GM19463 (cell line): Measurements from ENCODE around the gene DLG4.

Experiments
- ATAC-seq: cut with Tn5 transposase; IDR thresholded peaks from one replicate; pipeline ENCODE4 v1.9.1; 2021; ENCODE audit warnings: mild to moderate bottlenecking, moderate library complexity; ENCODE audit not compliant: unreplicated experiment

Gene DLG4

DNA sequence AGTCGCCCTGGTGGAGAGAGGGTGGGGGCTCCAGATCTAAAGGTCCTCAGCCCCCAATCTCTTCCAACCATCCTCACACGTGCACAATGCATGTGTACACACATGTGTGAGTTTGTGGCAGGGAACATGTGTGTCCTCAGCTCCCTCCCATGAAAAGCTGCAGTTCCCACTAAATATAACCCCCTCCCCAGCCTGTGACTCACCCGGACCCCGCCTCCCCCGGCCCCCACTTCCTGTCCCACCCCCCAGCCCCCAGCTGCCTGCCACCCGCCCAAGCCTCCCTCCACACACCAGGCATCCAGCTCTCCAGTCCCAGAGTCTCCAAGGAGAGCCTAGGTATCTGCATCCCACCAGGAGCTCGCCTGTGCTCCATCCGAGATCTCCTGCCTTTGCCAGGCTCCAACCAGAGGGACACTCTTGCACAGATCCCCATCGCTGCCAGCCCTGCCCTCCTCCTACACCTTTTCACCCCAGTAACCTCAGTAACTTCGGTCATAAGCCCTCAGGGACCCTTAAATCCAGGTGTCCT lies 3.9 kb downstream of the DLG4 start:
- no peak for ATAC-seq

DNA sequence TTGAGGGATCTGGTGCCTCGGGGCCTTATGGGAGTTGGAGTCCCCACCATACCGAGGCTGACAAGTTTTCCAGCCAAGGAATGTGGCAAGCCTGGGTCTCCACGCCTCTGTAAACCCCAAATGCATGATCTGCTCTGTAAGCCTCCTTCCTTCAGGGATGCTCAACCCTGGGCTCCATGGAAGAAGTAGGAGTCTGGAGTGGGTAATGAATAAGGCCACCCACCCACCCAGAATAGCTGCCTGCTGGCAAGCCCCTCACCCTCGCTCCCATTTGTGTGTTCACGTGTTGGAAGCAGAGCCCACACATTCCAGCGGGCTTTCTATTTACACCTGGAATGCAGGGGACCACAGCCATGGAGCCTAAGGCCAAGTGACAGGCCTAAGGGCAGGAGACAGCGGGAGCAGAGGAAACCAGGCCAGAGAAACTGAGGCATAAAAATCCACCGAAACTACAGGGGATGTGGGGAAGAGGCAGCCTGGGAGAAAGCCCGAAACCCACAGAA lies 4.4 kb downstream of the DLG4 start:
- no peak for ATAC-seq

DNA sequence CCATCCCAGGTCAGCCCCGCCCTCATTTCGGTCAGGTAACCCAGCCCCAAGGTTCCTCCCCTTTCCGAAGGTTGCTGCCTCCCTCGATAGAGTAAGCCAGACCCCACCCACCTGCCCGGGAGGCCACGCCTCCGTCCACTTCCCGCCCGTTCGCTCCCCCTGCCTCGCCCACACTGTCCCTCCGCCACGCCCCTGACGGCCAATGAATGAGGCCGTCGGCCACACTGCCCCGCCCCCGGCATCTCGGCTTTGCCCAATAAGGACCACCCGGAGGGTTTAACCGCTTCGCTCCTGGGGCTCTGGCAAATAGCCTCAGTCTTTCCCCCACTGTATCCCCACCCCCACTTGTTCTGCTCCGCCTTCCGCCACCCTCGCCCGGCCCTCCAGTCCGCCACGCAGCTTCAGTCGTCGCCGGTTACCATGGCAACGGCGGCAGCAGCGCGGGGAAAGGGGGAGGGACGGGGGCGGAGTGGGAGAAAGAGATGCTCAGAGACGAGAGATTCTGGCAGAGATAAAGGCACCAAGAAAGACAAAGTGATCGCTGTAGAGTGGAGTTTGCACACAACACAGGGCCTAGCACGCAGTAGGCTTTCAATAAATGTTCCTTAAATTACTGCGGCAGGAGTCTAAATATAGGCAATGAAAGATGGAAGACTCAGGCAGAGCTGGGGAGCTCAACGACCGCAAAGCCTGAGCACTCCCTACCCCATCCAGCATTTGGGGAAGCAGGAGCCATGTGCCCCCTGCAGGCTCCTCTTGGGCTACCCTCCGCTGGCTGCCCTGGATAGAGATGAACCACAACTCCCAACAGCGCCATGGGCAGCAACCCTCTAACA lies 5.1 kb downstream of the DLG4 start:
- ATAC-seq: peak; percentile 61

DNA sequence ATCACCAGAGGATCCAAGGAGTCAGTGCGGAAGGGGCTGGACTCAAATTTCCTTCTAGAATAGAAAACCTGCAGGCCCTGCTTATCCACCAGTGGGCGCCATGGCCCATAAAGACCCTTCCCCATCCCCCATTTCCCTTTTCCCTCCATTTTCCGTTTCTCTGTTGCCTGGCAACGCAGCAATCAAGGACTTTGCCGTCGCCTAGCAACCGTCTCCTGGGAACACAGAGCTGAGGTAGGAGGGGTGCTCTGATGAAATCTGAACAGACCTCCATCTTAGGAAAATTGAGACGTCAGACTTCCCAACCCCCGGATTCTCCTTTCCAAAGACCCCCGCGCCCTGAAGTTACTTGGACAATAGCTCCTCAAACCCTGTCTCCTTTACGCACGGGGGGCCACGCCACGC lies 5.7 kb downstream of the DLG4 start:
- no peak for ATAC-seq

DNA sequence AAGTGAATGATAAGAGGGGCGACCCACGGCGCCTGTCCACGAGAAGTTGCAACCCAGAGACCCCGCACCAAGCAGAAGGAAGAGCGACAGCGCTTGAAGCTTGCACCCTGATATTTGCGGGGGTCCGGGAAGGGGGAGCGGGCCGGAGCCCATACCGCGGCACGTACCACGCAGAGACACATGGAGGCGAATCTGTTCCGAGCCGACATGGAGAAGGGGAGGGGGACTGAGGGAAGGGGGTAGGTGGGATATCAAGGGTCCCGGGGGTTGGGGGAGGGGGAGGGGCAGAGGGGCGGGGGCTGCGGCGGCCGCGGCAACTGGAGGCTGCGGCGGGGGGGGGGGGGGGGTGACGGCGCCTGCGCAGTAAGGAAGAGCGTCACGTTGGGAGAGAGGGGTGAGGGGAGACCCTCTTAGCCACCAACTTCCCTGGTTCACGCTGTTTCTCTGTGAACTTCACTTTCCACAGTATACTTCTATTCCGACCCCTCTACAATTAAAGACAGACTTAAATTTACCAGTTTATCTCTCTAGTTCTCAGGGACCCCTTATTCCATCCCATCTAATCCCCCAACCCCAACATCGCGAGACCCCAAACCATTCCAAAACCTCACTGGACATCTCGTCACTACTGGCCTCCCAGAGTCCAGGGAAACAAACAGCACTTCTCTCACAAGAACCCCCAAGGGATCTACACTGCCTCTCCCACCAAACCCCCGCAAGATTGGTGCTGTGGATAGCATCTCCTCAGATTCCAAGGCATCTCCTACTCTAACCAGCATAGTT lies 8.0 kb downstream of the DLG4 start:
- ATAC-seq: no peak

DNA sequence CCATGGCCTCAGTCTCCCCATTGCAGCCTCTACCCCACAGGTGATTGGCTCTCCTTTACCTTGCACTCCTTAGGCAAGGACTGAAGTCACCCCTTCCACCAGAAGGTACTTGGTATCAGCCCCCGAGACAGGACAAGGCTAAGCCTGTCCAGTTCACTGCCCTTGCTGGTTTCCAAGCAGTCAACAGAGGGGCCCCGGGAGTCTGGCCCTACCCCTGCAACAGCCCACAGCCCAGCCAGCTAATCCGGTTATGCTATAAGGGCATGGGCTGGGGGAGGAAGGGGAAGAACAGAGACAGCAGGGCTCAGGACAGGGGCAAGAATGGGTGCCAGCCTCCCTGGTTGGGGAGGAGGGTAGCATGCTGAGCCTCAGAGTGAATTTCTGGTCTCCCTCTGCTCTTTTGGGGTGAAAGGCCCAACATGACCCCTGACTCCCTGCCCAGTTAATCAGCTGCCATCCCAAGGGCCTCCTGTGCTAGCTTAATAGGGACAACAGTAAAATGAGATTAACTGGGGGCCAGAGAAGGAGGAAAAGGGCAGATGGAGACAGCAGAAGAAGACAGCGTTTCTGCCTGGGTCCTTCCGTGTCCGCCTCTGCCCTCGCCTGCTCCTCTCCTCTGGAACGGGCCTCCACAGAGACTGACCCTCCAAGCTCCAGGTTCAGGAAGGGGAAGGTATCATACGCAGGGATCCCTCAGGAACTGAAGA lies 10.7 kb downstream of the DLG4 start:
- no peak for ATAC-seq

DNA sequence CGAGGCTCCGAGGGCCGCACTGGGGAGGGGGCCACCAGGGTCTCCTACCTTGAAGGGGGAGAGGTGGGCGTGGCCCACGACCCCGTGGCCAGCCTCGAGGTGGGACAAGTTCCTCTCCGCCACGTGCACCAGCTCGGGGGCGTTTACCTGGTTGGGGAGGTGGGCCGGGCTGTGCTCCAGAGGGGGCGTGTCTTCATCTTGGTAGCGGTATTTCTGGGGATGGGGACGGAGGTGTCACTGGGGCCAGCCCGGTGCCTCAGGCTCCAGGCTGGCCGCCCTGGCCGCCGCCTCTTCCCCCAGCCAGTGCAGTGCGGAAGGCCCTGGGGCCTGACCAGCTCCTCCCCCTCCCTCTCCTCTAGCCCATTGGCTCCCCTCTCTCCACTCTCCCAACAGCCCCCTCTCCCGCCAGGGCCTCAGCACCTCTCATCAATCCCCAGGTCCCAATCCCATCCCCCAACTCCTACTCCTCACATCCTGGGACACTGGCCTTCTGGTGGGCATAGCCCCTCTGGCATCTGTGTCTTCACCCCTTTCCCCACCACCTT lies 11.5 kb downstream of the DLG4 start:
- ATAC-seq: no peak

DNA sequence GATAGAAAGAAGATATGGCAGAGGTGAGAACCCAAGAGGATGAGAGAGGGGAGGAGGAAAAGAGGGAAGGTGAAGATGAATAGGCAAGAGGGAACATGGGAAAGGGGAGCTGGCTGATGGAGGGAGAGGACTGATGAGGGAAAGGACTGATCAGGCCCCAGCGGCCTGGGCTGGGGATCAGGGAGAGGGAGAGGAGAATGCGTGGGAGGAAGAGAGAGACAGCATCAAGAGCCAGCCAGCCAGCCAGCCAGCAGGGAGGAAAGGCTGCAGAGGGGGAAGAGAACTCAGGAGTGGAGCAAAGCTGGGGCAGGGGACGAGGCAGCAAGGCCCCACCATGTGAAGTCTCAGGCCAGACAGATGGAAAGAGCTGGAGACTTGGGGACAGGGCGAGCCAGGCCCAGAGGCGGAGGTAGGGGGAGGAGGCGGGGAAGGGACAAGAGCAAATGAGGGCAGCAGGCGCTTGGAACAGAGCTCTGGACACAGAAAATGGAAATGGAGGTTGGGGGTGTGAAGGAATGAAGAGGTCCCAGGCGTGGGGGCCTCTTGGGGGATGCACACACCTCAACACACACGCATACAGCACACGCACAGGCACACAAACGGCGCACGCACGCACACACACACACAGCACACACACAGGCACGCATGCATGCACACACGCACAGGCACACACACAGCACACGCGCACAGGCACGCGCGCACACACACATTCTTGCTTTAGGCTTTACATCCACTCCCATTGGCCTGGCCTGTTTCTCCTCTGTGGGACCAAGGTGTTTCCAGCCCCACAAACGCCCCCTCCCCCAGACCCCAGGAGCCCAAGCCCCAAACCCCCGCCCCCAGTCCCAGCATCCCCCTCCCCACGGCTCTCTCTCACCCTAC lies 12.3 kb downstream of the DLG4 start:
- ATAC-seq: no peak

DNA sequence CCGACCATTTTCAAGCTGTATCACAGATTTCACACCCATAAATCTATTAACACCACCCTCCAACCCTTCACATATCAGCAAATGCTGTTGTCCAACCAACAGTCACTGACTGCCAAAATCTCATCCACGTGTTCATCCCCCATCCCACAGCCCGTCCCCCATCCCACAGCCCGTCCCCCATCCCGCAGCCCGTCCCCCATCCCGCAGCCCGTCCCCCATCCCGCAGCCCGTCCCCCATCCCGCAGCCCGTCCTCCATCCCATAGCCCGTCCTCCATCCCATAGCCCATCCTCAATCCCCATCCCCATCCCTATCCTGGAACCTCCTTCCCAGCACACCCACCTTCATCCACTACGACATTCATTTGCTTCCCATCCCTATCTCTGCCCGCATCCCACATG lies 14.1 kb downstream of the DLG4 start:
- ATAC-seq: no peak

DNA sequence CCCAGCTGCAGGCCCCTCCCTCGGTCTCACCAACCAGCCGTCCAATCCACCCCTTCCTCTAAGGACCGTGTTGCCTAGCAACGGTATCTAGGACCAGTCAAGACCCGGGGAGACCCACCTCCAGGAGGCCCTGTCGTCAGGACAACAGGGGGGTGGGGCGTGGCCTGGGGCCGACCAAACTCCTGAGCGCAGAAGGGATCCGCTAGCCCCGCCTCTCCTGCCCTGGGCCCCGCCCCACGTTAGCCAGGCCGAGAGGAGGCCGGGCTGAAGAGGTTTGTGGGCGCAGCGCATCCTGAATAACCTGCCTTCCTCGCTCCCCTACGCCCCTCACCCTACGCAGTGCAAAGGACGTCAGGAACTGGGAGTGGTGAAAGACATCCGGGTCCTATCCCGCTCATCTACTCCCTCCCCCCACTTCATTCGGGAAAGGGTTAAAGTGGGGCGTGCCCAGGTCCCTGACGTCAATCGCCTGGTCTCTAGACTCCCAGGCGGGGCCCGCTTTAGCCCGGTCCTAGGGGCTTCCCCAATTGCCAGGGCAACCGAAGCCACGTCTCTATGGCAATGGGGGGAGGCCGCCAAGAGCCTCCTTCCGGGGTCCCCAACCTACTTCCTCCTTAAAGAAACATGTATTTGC lies 14.7 kb downstream of the DLG4 start:
- ATAC-seq: peak; percentile 90

DNA sequence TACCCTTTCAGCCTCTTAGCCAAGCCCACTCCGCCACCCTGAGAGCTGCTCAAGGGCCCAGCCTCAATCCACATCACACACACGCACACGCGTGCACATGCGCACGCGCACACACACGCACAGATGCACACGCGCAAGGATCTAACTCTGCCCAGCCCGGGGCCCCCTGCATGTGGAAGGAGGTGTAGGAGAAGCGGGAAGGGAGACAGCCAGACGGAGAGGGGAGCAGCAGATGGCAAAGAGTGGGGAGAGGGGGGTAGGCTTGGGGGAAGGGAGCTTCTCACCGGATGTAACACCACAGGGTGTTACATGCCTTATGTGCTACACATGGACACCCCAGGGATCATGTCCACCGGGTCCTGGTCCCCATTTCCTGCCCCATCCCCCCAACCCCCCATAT lies 15.3 kb downstream of the DLG4 start:
- ATAC-seq: no peak

DNA sequence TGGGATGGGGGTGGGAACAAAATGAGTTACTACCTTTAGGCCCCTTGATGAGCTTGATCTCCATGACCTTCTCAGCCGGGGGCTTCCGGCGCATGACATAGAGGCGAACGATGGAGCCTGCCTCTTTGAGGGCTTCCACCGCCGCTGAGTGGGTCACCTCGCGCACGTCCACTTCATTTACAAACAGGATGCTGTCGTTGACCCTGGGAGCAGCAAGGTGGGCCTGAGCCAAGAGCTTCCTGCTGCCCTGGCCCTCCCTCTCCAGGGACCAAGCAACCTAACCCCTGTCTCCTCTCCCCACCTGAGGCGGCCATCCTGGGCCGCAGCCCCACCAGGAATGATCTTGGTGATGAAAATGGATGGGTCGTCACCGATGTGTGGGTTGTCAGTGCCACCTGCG lies 16.2 kb downstream of the DLG4 start:
- ATAC-seq: no peak

DNA sequence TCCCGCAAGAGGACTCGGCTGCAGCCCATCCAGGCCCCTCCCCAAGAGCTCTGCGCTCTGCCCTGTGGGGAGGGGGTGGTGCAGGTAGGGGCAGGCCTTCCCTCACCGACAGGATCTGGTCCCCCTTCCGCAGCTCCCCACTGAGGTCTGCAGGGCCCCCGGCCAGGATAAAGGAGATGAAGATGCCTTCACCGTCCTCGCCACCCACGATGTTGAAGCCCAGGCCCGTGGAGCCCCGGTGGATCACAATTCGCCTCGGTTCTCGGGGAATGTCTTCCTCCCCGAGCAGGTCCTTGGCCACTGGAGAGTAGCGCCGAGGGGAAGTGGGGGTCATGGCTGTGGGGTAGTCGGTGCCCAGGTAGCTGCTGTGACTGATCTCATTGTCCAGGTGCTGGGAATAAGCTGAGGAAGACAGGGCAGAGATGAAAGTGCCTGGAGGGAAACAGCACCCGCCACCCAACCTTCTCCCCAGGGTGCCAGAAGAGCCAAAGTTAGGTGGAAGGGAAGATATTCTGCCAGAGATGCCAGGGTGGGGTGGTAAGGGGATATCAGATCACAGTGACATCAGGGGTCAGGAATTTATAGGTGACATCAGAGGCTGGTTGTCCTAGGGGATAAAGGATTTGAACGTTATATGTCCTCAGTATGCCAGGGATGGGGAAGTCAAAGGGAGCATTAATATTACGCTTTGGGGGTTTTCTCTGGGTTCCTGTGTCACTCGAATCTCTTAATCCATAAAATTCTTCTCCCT lies 22.8 kb downstream of the DLG4 start:
- ATAC-seq: no peak

DNA sequence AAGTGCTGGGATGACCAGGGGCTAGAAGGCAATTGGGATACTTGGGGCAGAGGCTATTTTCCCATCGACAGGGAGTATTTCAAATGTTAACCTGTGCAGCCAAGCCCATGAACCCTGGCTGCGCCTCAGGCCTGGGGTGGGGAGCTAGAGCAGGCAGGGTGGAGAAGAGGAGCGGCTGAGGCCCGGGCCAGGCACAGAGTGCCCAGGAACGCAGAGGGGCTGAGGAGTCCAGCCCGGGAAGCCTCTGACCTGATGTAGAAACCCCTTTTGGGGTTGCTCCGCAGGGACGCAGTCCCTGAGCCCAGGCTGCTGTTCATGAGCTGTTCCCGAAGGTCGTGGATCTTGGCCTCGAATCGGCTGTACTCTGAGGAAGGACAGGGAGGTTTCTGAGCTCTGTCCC lies 23.7 kb downstream of the DLG4 start:
- no peak for ATAC-seq

DNA sequence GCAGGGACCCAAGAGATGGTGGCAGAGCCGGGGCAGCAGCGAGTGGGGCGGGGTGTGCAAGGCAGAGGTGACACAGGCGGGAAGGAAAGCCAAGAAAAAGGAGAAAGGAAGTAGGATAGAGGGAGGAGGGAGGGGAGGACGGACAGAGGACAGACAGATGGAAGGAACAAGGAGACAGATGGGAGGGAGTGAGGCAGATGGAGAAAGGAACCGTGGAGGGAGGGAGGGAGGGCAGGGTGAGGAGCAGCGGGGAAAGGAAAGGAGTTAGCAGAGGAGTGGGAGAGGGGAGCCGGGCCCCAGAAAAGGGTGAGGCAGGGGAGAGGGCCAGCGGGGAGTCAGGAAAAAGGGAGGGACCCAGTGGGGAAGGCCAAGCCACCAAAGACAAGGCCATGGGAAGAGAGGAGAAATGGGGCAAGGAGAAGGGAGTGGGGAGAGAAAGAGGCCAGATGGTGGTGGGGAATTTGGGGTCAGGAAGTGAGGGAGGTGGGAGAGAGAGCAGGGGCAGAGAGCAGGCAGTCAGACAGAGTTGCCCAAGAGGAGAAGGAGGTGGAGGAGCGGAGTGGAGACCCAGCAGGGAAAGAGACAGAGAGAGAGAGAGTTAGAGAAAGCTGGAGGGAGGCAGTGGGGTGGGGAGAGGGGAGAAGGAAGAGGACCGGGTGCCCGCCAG lies 27.2 kb downstream of the DLG4 start:
- no peak for ATAC-seq

DNA sequence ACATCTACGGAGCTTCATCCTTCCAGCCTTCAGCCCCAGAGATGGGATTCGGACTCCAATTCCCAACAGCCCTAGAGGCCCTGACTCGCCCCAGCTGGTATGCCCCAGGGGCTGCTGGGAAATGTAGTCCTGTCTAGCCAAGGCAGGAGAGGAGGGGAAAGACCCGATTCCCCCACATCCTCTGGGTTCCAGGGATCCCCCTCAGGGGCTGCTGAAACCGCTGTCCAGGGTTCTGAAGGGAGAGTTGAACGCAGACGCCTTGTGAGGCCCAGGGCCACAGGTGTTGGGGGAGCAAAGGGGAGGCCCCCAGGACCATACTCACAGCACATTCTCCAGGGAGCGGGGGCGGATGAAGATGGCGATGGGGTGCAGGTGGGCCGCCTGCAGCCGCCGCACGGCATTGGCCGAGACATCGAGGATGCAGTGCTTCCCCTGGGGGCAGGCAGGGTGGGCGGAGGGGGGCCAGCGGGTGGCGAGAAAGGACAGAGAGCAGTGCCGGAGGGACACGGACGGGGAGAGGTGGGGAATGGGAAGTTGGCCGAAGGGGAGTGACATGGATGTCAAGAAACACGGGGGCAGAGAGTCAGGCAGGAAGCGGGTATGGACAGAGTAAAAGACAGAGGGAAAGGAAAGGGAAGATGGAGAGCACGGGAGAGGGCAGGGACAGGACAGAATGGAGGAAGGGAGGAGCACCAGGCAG lies 27.9 kb downstream of the DLG4 start:
- ATAC-seq: no peak

DNA sequence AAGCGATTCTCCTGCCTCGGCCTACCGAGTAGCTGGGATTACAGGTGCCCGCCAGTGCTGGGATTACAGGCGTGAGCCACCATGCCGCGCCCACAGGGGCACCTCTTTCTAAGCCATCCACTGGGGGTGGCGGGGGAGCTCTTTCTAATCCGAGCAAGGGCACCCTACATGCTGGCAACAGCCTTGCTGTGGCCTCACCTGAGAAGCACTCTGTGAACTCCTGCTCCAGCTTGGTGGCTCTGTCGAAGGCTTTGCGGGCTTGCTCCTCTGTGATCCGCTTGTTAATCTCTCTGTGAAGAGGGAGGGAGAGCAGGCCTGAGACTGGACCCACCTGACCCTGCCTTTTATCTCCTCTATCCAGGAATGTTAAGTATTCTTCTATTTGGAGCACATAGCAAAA lies 28.6 kb downstream of the DLG4 start:
- ATAC-seq: no peak
